Measurements from ENCODE around the gene CACNA2D3.

CACNA2D3 gene

DNA sequence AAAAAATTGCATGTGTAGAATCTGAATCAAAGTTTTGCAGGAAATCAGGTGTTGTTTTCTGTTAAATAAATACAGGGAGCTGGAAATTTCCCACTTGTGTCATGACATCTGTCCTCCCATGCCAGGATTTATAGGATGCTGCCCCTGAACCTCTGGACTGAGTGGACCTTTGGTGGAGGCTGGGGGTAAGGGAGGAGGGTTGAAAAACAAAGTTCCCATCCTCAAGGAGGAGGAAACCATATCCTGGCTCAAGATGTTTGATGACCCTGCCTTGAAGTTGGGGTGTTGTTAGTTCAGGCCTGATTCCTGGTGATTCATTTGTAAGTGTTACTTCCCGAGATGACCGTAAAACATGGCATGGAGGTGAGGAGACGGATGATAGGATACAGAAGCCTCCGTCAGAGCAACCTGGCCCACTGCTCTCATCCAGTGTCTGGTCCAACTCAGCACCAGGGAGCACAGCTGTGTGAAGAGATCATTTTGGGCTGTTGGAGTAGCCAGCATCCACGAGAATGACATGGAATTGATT is 223.6 kb downstream of the CACNA2D3 start:
- DNase-seq = no peak

DNA sequence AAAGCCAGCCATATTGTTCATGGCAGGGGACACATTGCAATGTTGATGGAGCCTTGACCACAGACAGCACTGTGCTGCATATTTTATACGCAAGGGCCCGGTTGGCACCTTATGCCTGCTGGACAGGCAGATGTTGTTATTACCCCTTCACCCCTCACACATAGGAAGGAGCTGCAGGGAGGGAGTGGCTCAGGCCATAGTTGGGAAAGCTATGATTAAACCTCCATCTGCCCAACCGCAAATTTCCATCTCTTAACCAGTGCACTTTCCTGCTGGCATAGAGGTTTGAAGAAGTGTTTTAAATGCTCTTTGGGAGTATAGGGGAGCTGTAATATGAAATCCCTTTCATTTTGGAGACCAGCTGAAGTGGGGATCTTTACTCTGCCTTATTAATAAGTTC is 224.7 kb downstream of the CACNA2D3 start:
- no peak for DNase-seq

DNA sequence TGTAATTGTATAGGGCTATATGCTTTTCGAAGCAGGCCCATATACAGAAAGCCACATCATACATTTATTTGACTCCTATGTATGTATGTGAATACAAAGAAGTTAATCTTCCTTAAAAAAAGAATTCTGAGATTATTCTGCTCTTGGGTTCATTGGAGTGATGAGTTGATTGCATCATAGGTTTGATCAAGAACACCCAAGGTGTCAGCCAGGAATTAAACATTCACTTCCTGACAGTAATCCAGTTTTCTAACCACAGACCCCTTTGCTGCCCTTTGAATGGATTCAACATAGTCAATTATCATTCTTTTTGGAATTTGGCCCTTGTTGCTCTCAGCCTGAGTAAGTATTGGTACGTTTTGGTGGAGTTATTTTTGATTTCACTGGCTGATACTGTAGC is 225.6 kb downstream of the CACNA2D3 start:
- no peak for DNase-seq

DNA sequence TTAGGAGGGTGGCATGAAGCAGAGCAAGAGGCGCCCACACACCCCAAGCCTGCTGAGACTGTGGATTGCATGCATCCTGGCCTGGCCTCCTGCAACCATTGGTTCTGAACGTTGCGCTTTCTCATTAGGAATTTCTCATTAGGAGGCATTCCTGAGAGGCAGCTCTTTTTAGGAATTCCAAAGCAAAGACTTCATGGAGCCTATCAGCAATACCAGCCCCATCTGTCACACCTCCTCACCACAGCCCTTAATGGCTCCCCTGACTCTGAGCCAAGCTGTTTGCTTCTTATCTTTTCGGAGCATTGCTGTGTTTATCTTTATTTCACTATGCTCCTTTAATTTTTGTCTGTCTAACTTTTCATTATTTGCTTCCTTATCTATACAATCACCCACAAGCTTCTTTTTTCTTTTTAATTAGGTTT is 226.9 kb downstream of the CACNA2D3 start:
- no peak for DNase-seq

DNA sequence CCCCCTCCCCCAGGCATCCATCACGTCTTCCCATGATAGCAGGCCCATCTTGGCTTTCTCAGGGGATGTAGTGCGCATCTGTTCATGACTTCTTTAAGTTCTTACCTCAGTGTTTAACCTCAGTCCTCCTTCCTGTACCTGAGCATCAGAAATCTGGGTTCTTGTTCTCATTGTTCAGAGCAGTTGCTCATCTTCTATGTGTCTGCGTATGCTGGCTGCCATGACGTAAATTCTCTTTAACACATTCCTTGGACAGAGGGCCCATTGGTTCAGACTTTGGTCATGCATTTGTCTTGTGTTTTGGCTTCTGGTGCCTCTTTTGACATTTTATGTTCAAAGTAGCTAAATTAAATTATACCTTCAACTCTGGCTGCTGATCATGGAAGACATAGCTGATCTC is 227.3 kb downstream of the CACNA2D3 start:
- no peak for DNase-seq

DNA sequence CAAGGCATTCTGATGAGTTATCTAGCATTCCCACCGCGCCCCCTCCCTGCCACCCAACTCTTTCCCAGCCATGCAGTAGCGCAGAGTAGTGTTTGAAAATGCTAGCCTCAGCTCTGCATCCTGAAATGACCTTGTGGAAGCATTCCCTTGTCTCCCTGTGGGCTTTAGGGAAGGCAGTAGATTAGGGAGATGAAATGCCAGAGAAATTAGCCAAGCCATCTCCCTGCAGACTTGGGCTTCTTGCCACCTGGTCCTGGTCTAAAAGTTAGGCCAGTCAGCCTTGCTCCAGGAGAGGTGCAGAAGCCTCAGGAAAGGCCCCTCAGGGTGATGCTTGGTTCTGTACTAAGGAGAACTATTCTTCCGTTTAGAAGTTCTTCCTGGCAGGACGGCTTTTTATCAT is 231.2 kb downstream of the CACNA2D3 start:
- no peak for DNase-seq

DNA sequence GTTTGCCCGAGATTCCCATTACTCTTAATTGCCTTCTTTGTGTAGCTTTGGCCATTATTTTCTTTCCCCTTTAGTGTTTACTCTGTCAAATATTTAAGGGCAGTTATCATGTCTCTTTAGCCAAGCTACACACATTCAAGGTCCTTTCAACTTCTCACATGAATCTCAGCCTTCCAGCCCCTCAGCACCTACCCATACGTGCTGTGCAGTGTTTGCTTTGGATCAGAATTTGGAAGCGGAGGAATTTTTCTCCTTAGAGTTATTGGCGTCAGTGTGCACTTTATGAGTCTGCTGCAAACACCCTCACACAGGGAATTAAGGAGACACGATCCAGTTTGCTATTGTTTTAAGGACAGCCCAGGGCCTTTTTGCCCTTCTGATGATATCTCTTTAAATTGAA is 231.6 kb downstream of the CACNA2D3 start:
- DNase-seq = no peak

DNA sequence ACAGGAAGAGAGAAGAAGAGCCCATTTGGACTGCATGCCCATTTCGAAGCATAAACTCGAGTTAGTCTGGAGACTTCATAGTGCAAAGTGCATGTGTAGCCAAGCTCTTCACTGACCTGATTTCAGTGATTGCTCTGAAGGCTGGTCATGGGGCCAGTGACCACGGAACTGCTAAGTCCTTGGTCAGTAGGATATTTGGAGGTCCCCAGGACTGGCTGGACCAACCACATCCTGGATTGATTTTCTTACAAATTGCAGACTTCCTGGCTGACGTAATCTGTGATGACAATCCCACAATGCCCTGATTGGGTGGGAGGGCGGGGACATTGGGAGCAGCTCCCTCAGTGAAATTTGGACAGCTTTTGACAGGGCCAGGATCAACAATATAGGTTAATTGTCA is 233.4 kb downstream of the CACNA2D3 start:
- no peak for DNase-seq

DNA sequence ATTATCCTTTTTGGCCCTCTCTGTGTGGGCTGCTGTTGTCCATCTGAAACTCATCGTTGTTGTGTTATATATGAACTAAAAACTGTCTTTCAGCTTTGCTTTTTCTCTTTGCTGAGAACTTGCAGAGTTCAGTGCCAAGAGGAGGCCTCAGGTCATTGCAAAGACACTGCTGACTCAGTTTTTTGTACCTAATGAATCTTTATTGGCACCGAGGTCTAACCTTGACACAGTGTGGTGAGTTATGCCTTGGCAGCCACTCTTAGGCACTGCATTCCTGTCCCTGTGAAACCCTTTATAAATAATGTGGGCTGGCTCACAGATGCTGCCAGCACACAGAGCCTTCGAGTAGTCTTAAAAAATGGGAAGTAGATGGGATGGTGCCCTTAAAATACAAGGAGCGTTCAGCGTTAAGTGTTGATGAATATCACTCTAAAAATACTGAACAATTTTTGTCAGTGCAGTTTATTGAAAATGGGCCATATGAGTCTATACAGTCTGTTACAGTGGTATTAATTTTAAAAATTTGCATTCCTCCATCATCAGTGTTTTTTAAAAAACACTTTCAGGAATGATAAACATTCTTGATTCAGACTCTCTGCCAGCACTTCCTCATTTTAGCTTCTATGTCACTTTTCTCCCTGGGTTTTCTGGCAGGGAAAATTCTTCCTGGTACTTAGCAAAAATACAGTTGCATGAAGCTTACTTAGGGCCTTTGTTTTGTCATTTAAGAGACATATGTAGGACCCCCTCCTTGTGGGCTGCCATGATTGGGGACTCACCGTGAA is 234.1 kb downstream of the CACNA2D3 start:
- DNase-seq = peak; percentile 66

DNA sequence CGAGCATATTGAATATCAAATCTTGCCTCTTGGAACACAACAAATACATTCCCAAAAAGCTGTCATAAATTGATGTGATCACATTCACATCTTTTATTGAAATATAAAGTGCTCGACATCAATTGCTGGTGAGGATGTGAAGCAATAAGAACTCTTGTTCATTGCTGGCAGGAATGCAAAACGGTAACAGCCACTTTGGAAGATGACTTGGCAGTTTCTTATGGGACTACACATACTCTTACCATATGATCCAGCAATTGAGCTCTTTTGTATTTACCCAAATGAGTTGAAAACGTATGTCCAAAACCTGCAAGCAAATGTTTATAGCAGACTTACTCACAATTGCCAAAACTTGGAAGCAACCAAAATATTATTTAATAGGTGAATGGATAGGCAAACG is 234.9 kb downstream of the CACNA2D3 start:
- no peak for DNase-seq

DNA sequence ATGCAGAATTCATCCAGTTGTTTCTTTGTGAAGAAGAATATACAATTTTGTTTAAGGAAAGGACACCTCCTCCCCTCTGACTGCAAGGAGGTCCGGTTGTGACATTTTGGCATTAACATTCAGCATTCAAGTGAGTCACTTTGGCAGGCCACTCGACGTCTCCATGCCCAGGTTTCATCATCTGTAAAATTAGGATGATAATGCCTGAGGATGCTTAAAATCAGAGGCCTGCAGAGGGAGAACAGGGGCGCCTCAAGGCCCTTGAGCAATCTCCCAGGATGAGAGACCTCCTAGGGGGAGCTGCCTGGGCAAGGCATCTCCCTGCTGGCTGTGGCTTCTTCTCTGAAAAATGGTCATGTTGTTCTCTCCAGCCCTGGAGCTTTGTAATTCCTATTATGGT is 236.0 kb downstream of the CACNA2D3 start:
- DNase-seq = no peak

DNA sequence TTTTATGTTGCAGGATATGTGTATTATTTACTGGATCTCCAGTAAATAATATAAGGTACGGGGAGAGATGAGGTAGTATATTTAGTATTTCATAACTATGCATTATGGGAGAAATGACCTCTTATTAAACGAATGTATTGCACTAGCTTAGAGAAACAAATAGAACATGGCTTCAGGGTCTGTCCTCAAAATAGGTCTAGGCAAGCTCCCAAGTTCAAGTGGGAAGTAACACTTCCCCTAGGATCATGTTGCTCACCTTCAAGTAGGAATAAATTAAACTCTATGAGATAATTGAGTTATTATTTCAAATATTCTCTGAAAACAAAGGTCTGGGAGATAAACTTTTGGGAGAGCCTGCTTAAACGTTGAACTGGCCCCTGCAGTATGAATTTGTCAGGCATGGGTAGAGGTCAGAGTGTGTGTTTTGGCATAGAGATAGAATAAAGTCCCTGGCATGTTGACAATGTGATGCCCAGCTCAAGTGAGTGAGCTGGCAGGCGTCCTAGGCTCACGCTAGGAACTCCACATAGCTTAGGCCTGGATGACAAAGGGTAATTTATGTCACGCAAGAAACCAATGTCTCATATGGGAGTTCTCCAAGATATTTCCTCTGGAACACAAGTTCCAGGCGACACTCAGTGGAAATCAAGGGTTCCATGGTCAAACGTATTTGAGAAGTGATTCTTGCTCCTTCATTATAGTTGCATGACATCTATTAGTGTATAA is 236.8 kb downstream of the CACNA2D3 start:
- peak; percentile 49 for DNase-seq

DNA sequence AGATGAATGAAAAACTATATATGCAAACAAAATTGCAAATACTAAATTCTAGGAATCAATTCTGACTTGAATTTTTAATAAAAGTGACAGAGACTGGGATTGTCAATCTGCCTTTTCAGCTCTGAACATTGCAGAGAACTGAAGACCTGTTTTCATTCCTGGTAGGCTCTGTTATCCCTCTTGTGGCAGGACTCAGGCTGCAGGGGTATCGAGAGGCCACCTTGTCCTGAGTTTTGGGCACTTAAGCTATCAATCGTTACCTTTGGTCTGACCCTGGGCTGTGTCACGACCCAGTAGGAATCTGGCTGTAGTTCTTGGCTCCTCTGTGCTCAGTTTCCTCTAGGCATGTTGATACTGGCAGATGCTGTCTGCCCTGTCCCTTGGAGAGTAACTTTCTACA is 238.0 kb downstream of the CACNA2D3 start:
- DNase-seq = no peak

DNA sequence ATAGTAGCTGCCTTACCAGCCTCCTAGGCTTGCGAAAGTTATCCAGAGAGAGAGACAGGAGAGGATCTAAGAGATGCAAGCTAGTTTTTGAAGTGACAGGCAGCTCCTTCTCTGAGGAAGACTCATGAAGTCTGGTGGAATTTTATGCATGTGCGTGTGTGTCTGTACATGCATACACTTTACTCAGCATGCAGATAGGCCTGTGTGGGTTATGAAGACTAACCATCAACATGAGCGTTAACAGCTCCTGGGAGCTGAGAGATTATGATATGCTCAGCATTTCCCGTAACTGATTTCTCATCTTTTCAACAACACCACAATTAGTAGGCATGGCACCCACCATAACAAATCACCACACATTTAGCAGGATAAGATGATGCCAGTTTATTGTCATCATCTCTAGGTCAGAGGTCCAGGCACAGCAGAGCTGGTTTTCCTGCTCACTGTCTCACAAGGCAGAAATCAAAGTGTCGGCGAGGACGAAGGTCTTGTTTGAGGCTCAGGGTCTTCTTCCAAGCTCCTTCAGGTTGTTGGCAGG is 239.5 kb downstream of the CACNA2D3 start:
- no peak for DNase-seq

DNA sequence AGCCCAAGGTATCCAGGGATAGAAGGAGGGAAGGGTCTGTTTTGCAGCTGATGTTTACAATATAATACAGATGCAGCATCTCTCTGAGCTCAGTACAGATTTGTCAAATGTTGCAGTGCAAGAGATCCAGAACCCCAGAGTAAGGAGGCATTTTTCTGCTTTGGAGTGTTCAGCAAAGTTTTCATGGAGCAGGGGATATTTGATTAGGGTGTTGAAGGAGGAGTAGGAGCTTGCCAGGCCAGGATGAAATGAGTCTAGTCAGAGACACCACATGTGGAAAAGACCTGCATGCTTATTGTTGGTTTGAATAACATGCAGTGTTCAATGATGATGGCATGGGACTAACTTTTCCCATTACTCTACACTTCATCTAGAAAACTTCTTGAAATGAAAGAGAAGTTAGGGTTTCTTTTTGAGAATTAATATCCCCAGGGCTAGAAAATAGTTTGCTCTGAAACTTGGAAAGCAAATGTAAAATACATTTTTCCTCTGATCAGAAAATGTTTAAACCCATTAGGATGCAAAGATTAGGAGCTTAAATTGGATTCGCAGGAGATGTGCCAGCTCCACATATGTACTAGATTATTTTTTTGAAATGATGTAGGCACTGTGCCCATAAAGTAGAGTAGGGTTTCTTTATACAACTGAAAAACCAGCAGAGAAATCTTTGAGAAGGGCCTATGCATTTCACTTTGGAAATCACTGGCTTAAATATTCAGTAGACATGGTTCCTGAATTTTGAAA is 243.8 kb downstream of the CACNA2D3 start:
- DNase-seq = no peak

DNA sequence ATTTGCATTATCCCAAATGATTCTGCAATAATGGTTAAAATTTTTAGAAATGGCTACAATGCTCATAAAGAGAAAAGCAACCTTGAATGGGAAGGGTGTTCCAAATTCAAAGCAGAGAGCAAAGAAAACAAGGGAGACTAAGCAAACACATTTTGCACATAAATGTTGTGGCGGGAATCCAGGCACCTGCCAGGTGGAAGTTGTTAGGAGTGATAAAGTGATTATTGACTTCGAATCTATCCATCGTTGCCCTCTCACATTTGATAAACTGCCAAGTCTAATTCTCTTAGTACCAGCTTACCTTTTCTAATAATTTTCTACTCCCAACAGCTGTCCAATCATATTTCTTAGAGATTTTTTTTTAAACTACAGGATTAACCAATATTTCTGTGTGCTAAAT is 244.5 kb downstream of the CACNA2D3 start:
- no peak for DNase-seq

DNA sequence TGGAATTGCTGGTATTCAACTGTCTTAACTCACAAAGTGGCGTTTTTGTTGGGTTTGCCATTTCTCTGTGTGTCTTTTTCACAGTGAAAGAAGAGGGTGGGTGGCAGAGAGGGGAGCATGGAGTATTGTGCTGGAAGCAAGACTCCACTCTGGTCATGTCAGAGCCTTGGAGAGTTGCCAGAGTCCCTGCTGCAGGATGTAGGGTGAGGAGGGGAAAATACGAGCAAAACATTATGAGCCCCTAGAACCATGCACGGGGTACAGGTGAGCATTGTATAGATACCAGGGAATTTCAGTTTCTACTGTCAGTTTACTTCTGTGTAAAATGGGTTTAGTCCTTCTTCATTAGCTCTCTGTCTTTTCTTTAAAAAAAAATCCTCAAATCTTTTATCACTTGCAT is 249.9 kb downstream of the CACNA2D3 start:
- DNase-seq = no peak

DNA sequence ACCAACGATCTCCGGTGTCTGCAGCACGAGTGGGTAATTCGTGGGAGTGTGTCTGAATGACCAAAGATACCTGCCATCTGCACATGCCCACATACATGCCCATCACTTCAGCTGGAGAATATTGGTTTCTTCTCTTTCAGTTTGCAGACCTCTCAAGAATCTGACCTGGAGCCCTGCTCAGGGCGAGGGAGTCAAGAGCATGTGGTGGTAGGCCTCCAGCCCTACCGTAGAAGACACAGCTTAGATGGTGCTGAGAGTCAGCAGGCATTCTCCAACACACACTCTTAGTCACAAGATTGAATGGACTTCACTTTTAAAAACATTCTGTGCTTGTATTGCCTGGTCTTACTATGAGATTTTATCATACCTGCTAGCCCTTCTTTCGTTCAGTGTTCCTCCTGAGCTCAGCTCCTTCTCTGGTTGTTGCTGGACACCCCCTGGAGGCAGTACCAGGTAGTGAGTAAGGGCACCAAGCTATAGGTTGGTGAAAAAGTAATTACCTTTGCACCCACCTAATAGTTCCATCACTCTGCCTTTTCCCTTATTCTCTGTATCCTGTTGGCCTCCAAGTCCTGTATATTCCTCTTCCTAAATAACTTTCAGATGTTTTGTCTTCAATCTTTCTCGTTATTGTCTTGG is 252.0 kb downstream of the CACNA2D3 start:
- DNase-seq = no peak

DNA sequence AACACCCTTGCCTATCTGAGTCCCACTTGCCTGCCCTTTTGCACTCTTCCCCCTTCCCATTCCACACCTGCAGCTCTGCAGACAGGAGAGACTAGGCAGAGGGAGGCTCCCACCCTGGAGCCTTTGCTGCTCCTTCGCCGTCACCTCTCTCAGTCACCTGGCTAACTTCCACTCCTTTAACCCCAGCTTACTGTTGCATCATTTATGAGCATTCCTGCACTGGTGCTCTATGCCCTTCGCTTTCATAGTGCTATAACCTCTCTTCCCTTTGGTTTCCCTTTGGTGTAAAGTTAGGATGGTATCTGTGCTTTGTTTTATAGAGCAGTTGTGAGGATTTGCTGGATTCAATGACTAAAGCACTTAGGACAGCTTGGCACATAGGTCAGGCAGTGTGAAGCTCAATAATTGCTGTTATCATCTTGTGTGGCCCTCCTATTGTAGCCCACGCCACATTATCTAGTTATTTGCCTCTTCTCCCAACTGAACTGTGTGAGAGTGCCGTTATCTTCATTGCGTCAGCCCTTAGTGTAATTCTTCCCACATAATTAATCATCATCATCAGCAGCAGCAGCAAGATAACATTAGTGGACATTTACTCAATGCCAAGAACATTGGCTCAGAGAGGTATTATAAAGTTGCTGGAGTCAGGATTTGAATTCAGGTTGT is 253.9 kb downstream of the CACNA2D3 start:
- DNase-seq = no peak

DNA sequence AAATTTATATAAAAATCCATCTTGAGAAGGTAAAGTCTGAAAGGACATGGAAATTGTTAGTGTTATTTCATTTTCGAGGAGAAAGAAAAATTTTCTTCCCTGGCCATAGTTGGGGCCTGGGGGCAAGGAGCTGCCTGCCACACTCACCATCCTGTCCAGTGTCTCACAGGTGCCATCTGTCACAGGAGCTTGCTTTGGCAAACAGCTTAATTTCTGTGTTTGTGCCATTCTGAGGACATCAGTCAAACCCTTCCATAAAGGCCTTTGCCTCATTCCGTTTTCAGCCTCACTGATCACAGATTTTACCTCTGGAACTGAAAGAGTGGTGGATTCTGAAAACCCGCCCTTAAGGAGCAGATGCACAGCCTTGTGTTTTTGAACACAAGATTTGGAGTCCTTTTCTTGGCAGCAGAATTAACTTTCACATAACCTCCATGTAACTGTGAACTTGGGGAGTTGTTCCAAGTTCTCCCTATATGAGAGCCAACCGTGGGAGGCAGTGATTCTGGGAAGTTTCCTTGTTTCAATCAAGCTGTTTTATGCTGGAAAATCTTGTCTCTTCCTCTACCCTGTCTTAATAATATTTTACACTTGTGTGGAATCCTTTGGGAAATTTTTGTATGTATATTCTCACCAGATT is 254.7 kb downstream of the CACNA2D3 start:
- DNase-seq = peak; percentile 33

DNA sequence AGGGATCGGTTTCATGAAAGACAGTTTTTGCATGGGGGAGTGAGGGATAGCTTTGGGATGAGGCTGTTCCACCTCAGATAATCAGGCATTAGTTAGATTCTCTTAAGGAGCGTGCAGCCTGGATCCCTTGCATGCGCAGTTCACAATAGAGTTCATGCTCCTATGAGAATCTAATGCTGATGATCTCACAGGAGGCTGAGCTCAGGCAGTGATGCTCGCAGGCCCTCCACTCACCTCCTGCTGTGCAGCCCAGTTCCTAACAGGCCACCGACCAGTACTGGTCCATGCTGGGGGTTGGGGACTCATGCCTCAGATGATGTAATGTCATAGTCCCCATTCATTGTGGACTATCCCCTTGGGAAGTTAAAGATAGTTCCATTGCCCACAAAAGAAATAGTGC is 255.8 kb downstream of the CACNA2D3 start:
- DNase-seq = no peak

DNA sequence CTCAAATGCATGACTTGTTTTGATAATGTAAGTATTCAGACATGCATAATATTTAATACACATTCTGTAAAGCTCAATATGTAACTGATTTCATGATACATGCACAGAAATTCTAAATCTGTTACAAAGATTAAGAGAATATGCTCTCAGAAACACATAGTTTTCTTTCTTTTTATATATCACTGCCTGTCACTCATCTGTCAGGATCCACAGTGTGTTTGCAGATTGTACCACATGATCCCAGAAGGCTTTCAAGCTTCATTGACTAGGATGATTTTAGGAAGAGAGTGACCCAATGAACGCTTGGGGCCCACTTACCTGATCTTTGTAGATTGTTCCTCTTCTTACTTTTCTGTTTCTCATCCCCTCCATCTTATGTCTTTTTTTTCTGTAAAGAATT is 261.9 kb downstream of the CACNA2D3 start:
- DNase-seq = no peak
